ENCODE data around the gene MTG2.

DNA sequence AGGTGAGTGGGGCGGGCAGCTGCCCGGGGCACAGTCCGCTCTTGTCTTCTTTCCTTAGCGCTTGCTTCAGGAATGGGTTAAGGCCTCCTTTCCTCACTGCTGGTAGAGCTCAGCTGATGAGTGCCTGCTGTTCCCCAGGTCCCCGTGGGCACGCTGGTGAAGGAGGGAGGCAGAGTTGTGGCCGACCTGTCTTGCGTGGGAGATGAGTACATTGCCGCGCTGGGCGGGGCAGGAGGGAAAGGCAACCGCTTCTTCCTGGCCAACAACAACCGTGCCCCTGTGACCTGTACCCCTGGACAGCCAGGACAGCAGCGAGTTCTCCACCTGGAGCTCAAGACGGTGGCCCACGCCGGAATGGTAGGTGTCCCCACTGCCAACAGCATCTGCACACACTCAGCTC, 15.7 kb downstream of the MTG2 start:
- no peak for TF ChIP-seq POLR2A (IDR thresholded peaks at IDR 0.05)
- TF ChIP-seq CTCF (IDR thresholded peaks at IDR 0.05): no peak
